HEK293 (cell line): ENCODE measurements around the gene PRMT6.

Source experiments
- KLF16 ChIP-seq: fragments of 450-650 bp; formaldehyde crosslinking; IDR thresholded peaks from 2 replicates; pipeline ENCODE4 v1.5.1; 2017; ENCODE audit warnings: missing biosample characterization, missing genetic modification characterization
- ZBTB17 ChIP-seq: fragments of 450-650 bp; formaldehyde crosslinking; IDR thresholded peaks from 2 replicates; pipeline ENCODE4 v1.5.1; 2016; ENCODE audit warnings: missing biosample characterization, missing genetic modification characterization
- ZEB2 ChIP-seq: fragments of 450-650 bp; formaldehyde crosslinking; IDR thresholded peaks from 2 replicates; pipeline ENCODE4 v1.5.1; 2016; ENCODE audit warnings: missing biosample characterization, missing genetic modification characterization
- ZFHX2 ChIP-seq: fragments of 450-650 bp; formaldehyde crosslinking; conservative IDR thresholded peaks from 2 replicates; pipeline ENCODE4 v1.5.1; 2016; ENCODE audit warnings: missing biosample characterization, missing genetic modification characterization
- ZFP69B ChIP-seq: fragments of 450-650 bp; formaldehyde crosslinking; IDR thresholded peaks from 2 replicates; pipeline ENCODE4 v1.5.1; 2016; ENCODE audit warnings: missing biosample characterization, missing genetic modification characterization
- ZIC2 ChIP-seq: fragments of 450-650 bp; formaldehyde crosslinking; IDR thresholded peaks from 2 replicates; pipeline ENCODE4 v1.5.1; 2016; ENCODE audit warnings: missing biosample characterization, missing genetic modification characterization
- ZNF174 ChIP-seq: fragments of 450-650 bp; formaldehyde crosslinking; IDR thresholded peaks from 2 replicates; pipeline ENCODE4 v1.5.0; 2017; ENCODE audit warnings: missing biosample characterization, mild to moderate bottlenecking, missing genetic modification characterization
- ZNF292 ChIP-seq: fragments of 450-650 bp; formaldehyde crosslinking; IDR thresholded peaks from 2 replicates; pipeline ENCODE4 v1.5.1; 2016; ENCODE audit warnings: low read depth, missing biosample characterization, missing genetic modification characterization, borderline replicate concordance
- ZNF404 ChIP-seq: fragments of 450-650 bp; formaldehyde crosslinking; IDR thresholded peaks from 2 replicates; pipeline ENCODE4 v1.5.1; 2017; ENCODE audit warnings: missing biosample characterization, missing genetic modification characterization
- ZNF585B ChIP-seq: fragments of 450-650 bp; formaldehyde crosslinking; IDR thresholded peaks from 2 replicates; pipeline ENCODE4 v1.5.1; 2016; ENCODE audit warnings: missing biosample characterization, missing genetic modification characterization
- ZNF830 ChIP-seq: fragments of 450-650 bp; IDR thresholded peaks from 2 replicates; pipeline ENCODE4 v1.5.0; 2018; ENCODE audit warnings: missing biosample characterization, missing genetic modification characterization, low read depth, mild to moderate bottlenecking, moderate library complexity
- TF ChIP-seq, protein P1 (sequence below): fragments of 450-650 bp; formaldehyde crosslinking; IDR thresholded peaks from 2 replicates; pipeline ENCODE4 v1.5.1; 2016; ENCODE audit warnings: missing biosample characterization, missing genetic modification characterization, borderline replicate concordance
- TF ChIP-seq, protein P2 (sequence below): fragments of 450-650 bp; formaldehyde crosslinking; IDR thresholded peaks from 2 replicates; pipeline ENCODE4 v1.5.1; 2016; ENCODE audit warnings: missing biosample characterization, missing genetic modification characterization
- TF ChIP-seq, protein P3 (sequence below): fragments of 450-650 bp; formaldehyde crosslinking; IDR thresholded peaks from 2 replicates; pipeline ENCODE4 v1.5.1; 2016; ENCODE audit warnings: missing biosample characterization, missing genetic modification characterization
- TF ChIP-seq, protein P4 (sequence below): fragments of 450-650 bp; formaldehyde crosslinking; optimal IDR thresholded peaks from 2 replicates; pipeline ENCODE3; 2016; ENCODE audit warnings: missing biosample characterization, mild to moderate bottlenecking, missing genetic modification characterization
- TF ChIP-seq, protein P5 (sequence below): fragments of 450-650 bp; formaldehyde crosslinking; IDR thresholded peaks from 2 replicates; pipeline ENCODE4 v1.5.1; 2017; ENCODE audit warnings: missing biosample characterization, missing genetic modification characterization
- TF ChIP-seq, protein P6 (sequence below): fragments of 450-650 bp; formaldehyde crosslinking; IDR thresholded peaks from 2 replicates; pipeline ENCODE4 v1.5.1; 2016; ENCODE audit warnings: missing biosample characterization, missing genetic modification characterization
- TF ChIP-seq, protein P7 (sequence below): fragments of 450-650 bp; formaldehyde crosslinking; IDR thresholded peaks from 2 replicates; pipeline ENCODE4 v1.5.1; 2016; ENCODE audit warnings: missing biosample characterization, missing genetic modification characterization
- TF ChIP-seq, protein P8 (sequence below): fragments of 450-650 bp; IDR thresholded peaks from 2 replicates; pipeline ENCODE4 v1.5.1; 2018; ENCODE audit warnings: missing biosample characterization, missing genetic modification characterization

The PRMT6 gene

DNA sequence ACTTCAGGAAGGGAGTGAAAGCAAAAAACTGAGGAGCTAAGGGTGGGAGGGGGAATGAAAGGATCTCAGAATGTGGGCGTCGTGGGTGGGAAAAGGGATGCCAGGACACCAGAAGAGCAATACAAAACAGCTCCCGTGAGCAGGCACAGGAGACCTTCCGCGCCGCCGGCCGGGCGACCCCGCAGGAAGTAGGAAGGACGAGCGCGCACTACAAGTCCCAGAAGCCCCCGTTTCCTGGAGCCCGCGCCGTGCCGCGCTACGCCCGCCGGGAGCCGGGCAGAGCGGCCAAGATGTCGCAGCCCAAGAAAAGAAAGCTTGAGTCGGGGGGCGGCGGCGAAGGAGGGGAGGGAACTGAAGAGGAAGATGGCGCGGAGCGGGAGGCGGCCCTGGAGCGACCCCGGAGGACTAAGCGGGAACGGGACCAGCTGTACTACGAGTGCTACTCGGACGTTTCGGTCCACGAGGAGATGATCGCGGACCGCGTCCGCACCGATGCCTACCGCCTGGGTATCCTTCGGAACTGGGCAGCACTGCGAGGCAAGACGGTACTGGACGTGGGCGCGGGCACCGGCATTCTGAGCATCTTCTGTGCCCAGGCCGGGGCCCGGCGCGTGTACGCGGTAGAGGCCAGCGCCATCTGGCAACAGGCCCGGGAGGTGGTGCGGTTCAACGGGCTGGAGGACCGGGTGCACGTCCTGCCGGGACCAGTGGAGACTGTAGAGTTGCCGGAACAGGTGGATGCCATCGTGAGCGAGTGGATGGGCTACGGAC is at the start of gene PRMT6 (continued):
- TF ChIP-seq, protein P1, sequence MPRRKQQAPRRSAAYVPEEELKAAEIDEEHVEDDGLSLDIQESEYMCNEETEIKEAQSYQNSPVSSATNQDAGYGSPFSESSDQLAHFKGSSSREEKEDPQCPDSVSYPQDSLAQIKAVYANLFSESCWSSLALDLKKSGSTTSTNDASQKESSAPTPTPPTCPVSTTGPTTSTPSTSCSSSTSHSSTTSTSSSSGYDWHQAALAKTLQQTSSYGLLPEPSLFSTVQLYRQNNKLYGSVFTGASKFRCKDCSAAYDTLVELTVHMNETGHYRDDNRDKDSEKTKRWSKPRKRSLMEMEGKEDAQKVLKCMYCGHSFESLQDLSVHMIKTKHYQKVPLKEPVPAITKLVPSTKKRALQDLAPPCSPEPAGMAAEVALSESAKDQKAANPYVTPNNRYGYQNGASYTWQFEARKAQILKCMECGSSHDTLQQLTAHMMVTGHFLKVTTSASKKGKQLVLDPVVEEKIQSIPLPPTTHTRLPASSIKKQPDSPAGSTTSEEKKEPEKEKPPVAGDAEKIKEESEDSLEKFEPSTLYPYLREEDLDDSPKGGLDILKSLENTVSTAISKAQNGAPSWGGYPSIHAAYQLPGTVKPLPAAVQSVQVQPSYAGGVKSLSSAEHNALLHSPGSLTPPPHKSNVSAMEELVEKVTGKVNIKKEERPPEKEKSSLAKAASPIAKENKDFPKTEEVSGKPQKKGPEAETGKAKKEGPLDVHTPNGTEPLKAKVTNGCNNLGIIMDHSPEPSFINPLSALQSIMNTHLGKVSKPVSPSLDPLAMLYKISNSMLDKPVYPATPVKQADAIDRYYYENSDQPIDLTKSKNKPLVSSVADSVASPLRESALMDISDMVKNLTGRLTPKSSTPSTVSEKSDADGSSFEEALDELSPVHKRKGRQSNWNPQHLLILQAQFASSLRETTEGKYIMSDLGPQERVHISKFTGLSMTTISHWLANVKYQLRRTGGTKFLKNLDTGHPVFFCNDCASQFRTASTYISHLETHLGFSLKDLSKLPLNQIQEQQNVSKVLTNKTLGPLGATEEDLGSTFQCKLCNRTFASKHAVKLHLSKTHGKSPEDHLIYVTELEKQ, result no peak
- TF ChIP-seq ZNF585B (tag by site-specific recombination) (no peak), ZFP69B (tag by site-specific recombination) (no peak), ZNF830 (tag by site-specific recombination) (no peak), KLF16 (tag by site-specific recombination) (peak; percentile 57; the same call in 1 of the 2 replicates), ZNF292 (tag by site-specific recombination) (no peak), ZEB2 (tag by site-specific recombination) (peak; percentile 31), ZIC2 (peak; percentile 39; the same call in 1 of the 2 replicates), ZBTB17 (peak; percentile 73), ZNF174 (tag by site-specific recombination) (no peak), ZFHX2 (peak; percentile 84), ZNF404 (no peak)
- TF ChIP-seq, protein P2, sequence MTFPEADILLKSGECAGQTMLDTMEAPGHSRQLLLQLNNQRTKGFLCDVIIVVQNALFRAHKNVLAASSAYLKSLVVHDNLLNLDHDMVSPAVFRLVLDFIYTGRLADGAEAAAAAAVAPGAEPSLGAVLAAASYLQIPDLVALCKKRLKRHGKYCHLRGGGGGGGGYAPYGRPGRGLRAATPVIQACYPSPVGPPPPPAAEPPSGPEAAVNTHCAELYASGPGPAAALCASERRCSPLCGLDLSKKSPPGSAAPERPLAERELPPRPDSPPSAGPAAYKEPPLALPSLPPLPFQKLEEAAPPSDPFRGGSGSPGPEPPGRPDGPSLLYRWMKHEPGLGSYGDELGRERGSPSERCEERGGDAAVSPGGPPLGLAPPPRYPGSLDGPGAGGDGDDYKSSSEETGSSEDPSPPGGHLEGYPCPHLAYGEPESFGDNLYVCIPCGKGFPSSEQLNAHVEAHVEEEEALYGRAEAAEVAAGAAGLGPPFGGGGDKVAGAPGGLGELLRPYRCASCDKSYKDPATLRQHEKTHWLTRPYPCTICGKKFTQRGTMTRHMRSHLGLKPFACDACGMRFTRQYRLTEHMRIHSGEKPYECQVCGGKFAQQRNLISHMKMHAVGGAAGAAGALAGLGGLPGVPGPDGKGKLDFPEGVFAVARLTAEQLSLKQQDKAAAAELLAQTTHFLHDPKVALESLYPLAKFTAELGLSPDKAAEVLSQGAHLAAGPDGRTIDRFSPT (tag by site-specific recombination), result peak; percentile 87
- TF ChIP-seq, protein P3, sequence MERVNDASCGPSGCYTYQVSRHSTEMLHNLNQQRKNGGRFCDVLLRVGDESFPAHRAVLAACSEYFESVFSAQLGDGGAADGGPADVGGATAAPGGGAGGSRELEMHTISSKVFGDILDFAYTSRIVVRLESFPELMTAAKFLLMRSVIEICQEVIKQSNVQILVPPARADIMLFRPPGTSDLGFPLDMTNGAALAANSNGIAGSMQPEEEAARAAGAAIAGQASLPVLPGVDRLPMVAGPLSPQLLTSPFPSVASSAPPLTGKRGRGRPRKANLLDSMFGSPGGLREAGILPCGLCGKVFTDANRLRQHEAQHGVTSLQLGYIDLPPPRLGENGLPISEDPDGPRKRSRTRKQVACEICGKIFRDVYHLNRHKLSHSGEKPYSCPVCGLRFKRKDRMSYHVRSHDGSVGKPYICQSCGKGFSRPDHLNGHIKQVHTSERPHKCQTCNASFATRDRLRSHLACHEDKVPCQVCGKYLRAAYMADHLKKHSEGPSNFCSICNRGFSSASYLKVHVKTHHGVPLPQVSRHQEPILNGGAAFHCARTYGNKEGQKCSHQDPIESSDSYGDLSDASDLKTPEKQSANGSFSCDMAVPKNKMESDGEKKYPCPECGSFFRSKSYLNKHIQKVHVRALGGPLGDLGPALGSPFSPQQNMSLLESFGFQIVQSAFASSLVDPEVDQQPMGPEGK, result peak; percentile 64
- TF ChIP-seq, protein P4, sequence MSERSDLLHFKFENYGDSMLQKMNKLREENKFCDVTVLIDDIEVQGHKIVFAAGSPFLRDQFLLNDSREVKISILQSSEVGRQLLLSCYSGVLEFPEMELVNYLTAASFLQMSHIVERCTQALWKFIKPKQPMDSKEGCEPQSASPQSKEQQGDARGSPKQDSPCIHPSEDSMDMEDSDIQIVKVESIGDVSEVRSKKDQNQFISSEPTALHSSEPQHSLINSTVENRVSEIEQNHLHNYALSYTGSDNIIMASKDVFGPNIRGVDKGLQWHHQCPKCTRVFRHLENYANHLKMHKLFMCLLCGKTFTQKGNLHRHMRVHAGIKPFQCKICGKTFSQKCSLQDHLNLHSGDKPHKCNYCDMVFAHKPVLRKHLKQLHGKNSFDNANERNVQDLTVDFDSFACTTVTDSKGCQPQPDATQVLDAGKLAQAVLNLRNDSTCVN, result peak; percentile 93
- TF ChIP-seq, protein P5, sequence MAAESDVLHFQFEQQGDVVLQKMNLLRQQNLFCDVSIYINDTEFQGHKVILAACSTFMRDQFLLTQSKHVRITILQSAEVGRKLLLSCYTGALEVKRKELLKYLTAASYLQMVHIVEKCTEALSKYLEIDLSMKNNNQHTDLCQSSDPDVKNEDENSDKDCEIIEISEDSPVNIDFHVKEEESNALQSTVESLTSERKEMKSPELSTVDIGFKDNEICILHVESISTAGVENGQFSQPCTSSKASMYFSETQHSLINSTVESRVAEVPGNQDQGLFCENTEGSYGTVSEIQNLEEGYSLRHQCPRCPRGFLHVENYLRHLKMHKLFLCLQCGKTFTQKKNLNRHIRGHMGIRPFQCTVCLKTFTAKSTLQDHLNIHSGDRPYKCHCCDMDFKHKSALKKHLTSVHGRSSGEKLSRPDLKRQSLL (tag by site-specific recombination), result peak; percentile 63
- TF ChIP-seq, protein P6, sequence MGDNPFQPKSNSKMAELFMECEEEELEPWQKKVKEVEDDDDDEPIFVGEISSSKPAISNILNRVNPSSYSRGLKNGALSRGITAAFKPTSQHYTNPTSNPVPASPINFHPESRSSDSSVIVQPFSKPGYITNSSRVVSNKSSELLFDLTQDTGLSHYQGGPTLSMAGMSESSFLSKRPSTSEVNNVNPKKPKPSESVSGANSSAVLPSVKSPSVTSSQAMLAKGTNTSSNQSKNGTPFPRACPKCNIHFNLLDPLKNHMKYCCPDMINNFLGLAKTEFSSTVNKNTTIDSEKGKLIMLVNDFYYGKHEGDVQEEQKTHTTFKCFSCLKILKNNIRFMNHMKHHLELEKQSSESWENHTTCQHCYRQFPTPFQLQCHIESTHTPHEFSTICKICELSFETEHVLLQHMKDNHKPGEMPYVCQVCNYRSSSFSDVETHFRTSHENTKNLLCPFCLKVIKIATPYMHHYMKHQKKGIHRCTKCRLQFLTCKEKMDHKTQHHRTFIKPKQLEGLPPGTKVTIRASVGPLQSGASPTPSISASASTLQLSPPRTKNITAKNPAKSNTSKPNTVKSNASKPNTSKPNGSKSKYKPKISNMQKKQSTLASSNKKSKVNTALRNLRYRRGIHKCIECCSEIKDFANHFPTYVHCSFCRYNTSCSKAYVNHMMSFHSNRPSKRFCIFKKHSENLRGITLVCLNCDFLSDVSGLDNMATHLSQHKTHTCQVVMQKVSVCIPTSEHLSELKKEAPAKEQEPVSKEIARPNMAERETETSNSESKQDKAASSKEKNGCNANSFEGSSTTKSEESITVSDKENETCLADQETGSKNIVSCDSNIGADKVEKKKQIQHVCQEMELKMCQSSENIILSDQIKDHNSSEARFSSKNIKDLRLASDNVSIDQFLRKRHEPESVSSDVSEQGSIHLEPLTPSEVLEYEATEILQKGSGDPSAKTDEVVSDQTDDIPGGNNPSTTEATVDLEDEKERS (tag by site-specific recombination), result no peak
- TF ChIP-seq, protein P7, sequence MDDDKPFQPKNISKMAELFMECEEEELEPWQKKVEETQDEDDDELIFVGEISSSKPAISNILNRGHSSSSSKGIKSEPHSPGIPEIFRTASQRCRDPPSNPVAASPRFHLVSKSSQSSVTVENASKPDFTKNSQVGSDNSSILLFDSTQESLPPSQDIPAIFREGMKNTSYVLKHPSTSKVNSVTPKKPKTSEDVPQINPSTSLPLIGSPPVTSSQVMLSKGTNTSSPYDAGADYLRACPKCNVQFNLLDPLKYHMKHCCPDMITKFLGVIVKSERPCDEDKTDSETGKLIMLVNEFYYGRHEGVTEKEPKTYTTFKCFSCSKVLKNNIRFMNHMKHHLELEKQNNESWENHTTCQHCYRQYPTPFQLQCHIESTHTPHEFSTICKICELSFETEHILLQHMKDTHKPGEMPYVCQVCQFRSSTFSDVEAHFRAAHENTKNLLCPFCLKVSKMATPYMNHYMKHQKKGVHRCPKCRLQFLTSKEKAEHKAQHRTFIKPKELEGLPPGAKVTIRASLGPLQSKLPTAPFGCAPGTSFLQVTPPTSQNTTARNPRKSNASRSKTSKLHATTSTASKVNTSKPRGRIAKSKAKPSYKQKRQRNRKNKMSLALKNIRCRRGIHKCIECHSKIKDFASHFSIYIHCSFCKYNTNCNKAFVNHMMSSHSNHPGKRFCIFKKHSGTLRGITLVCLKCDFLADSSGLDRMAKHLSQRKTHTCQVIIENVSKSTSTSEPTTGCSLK (tag by site-specific recombination), result no peak
- TF ChIP-seq, protein P8, sequence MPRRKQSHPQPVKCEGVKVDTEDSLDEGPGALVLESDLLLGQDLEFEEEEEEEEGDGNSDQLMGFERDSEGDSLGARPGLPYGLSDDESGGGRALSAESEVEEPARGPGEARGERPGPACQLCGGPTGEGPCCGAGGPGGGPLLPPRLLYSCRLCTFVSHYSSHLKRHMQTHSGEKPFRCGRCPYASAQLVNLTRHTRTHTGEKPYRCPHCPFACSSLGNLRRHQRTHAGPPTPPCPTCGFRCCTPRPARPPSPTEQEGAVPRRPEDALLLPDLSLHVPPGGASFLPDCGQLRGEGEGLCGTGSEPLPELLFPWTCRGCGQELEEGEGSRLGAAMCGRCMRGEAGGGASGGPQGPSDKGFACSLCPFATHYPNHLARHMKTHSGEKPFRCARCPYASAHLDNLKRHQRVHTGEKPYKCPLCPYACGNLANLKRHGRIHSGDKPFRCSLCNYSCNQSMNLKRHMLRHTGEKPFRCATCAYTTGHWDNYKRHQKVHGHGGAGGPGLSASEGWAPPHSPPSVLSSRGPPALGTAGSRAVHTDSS (tag by site-specific recombination), result peak; percentile 62; the same call in 1 of the 2 replicates
